Esophagus muscularis mucosa (tissue), 4 donors: ENCODE data around the gene RARRES1. TPM values are rescaled to one million over a fixed set of nuclear protein-coding genes. Genes with fewer than 3 reads are reported as not detected.
A peak's percentile ranks its signal among the peaks of the same experiment; 100 is the strongest.

Source experiments
- DNase-seq: peaks from one replicate; pipeline ENCODE4 v3.0.0-alpha.2; 2017; ENCODE audit errors: extremely low spot score
- H3K27ac ChIP-seq, 4 donors: fragments of 200-600 bp; sonication (generic); replicated peaks in 1 of 4; 1 replicate in 3 of 4; 2 replicates in 1 of 4; pipeline ENCODE4 v1.5.1; 2016 to 2019; ENCODE audit warnings: mild to moderate bottlenecking in 1 of 4
- H3K27me3 ChIP-seq, 4 donors: fragments of 200-600 bp; sonication (generic); one replicate each; pipeline versions ENCODE4 v1.5.1 to v1.6.0; 2016 to 2019
- H3K36me3 ChIP-seq, 4 donors: fragments of 200-600 bp; sonication (generic); one replicate each; pipeline ENCODE4 v1.5.1; 2016 to 2019
- H3K4me1 ChIP-seq, 4 donors: fragments of 200-600 bp; sonication (generic); one replicate each; pipeline ENCODE4 v1.5.1; 2016 to 2019
- H3K4me3 ChIP-seq, 4 donors: fragments of 200-600 bp; sonication (generic); 1 replicate in 2 of 4; 2 replicates in 2 of 4; pipeline ENCODE4 v1.5.1; 2016 to 2019; ENCODE audit warnings: mild to moderate bottlenecking in 4 of 4, moderate library complexity in 1 of 4
- H3K9me3 ChIP-seq, 4 donors: fragments of 200-600 bp; sonication (generic); 1 replicate in 3 of 4; 2 replicates in 1 of 4; pipeline ENCODE4 v1.5.1; 2016 to 2019
- CTCF ChIP-seq, 3 experiments: fragments of 200-600 bp in 2 of 3; fragments of 450-650 bp in 1 of 3; sonication (generic) in 2 of 3; IDR thresholded peaks; one replicate each; pipeline ENCODE4 v1.5.1; 2017 to 2019; ENCODE audit warnings: antibody characterized with exemption in 3 of 3, mild to moderate bottlenecking in 2 of 3, moderate library complexity in 1 of 3
- EP300 ChIP-seq: sonication (generic); formaldehyde crosslinking; IDR thresholded peaks from one replicate; pipeline ENCODE4 v1.6.1; 2017; ENCODE audit warnings: antibody characterized with exemption
- POLR2A ChIP-seq: fragments of 450-650 bp; IDR thresholded peaks from one replicate; pipeline ENCODE4 v1.6.1; 2017; ENCODE audit warnings: antibody characterized with exemption, moderate library complexity, mild to moderate bottlenecking, low read depth
- POLR2AphosphoS5 ChIP-seq, 2 donors: sonication (generic); formaldehyde crosslinking; IDR thresholded peaks; one replicate each; pipeline ENCODE4 v1.6.1; 2017; ENCODE audit warnings: antibody characterized with exemption in 2 of 2
- WGBS: methylation state at CpG from one replicate; pipeline ENCODE4 v1.1.5; 2018; 5-methylcytosine and 5-hydroxymethylcytosine counted together
- intact Hi-C: fragments of 100-400 bp; cut with DNase I; formaldehyde crosslinking; loops from one replicate; pipeline ENCODE4 v1.15.1; 2023
- total RNA-seq, 4 donors: library from RNA; depleted of rRNA; stranded (reverse); fragments of >200 nt; gene quantifications; one replicate each; pipeline versions ENCODE4 v1.1.0 to v1.2.1, GENCODE V29; 2016

Gene RARRES1
- total RNA-seq, 4 donors from 2014 or later = 6.6 to 93.0 (median 29.8) TPM

GRCh38 chr3:158679547-158680000, 52.7 kb downstream of the RARRES1 start:
- Histone ChIP-seq H3K27me3 (no peaks in the 10 kb centered on the region), H3K9me3 (no peaks in the 10 kb centered on the region), H3K36me3 (peaks cover 3 to 51% (median 23%) of the 10 kb centered on the region in 4 donors), H3K4me1 (no peaks in the 10 kb centered on the region), H3K27ac (no peak overlapping the region), H3K4me3 (no peak overlapping the region)
- intact Hi-C loops = loop anchor here (10.0 kb wide), 1 partner anchor 45 kb away; no protein-coding TSS in a partner anchor
- no peak for DNase-seq
- WGBS = 48% methylated on average over 1 of the region's 1 CpG
- no peak for TF ChIP-seq POLR2A
- TF ChIP-seq POLR2AphosphoS5 (IDR thresholded peaks at IDR 0.05) = no peak
- no peak for TF ChIP-seq CTCF (IDR thresholded peaks at IDR 0.05)
- TF ChIP-seq EP300 = no peak

- WGBS = 100% methylated on average over 2 of the region's 2 CpGs
- Histone ChIP-seq H3K9me3 (no peaks in the 10 kb centered on the region), H3K36me3 (peaks cover 0 to 49% (median 20%) of the 10 kb centered on the region in 4 donors), H3K27me3 (no peaks in the 10 kb centered on the region), H3K27ac (no peak overlapping the region), H3K4me3 (no peak overlapping the region), H3K4me1 (no peaks in the 10 kb centered on the region)
- DNase-seq = no peak
- TF ChIP-seq EP300 (no peak), POLR2AphosphoS5 (IDR thresholded peaks at IDR 0.05) (no peak), POLR2A (no peak), CTCF (IDR thresholded peaks at IDR 0.05) (no peak)
- intact Hi-C loops = loop anchor here (10.0 kb wide), 1 partner anchor 46 kb away; no protein-coding TSS in a partner anchor
These were observed 53.6 kb downstream of the RARRES1 start for GRCh38 chr3:158678687-158679086.

- H3K27ac ChIP-seq = peak within 1 kb of the TSS; percentile 77 to 85 (median 81)
These were observed 59.8 kb downstream of the RARRES1 start, which contains the start of gene LXN for GRCh38 chr3:158672215-158673176. TSS of gene LXN (minus strand) at chr3:158672648. CDS start at chr3:158672478, 170 bp downstream.

GRCh38 chr3:158671821-158672214, 60.4 kb downstream of the RARRES1 start:
- peaks cover 3 to 24% (median 17%) of the 10 kb centered on the region in 4 donors for H3K4me1 ChIP-seq
- no peak for DNase-seq
- no peaks in the 10 kb centered on the region for H3K9me3 ChIP-seq
- H3K36me3 ChIP-seq = peaks cover 5 to 49% (median 24%) of the 10 kb centered on the region in 4 donors
- TF ChIP-seq EP300 (no peak), CTCF (IDR thresholded peaks at IDR 0.05) (no peak), POLR2A (no peak), POLR2AphosphoS5 (IDR thresholded peaks at IDR 0.05) (no peak)
- H3K4me3 ChIP-seq = peak overlapping the region; percentile 56 to 68 (median 62)
- H3K27me3 ChIP-seq = no peaks in the 10 kb centered on the region
- 19% methylated on average over 6 of the region's 6 CpGs for WGBS
- H3K27ac ChIP-seq = peak overlapping the region; percentile 77 to 85 (median 81)
- intact Hi-C loops = loop anchor here (5.0 to 10.0 kb wide), 2 partner anchors 53 to 120 kb away; no protein-coding TSS in a partner anchor

More at GRCh38 chr3:158672215-158673176, 59.8 kb downstream of the RARRES1 start, which contains the start of gene LXN:
- Histone ChIP-seq H3K27me3 (no peaks in the 10 kb centered on the region), H3K36me3 (peaks cover 5 to 49% (median 25%) of the 10 kb centered on the region in 4 donors), H3K4me1 (peaks cover 3 to 24% (median 17%) of the 10 kb centered on the region in 4 donors), H3K9me3 (no peaks in the 10 kb centered on the region), H3K4me3 (peak within 1 kb of the TSS; percentile 56 to 68 (median 62))
- TF ChIP-seq EP300 = no peak
- TF ChIP-seq POLR2AphosphoS5 (IDR thresholded peaks at IDR 0.05) = peak; percentile 56 to 77
- TF ChIP-seq CTCF (IDR thresholded peaks at IDR 0.05) = peak; percentile 46 to 72 (median 54)
- no peak for TF ChIP-seq POLR2A
- WGBS = 17% methylated on average over 26 of the region's 30 CpGs
- intact Hi-C loops = loop anchor here (5.0 to 10.0 kb wide), 2 partner anchors 52 to 120 kb away; no protein-coding TSS in a partner anchor
- peak; percentile 94 for DNase-seq
